ENCODE data around the gene FILIP1L. TPM values are rescaled to one million over a fixed set of nuclear protein-coding genes. Genes with fewer than 3 reads are reported as not detected.

The FILIP1L gene
- total and polyA plus RNA-seq, 2 of the 4 experiments (the other 2 are of a cell fraction) = 11.5 to 19.9 TPM

DNA sequence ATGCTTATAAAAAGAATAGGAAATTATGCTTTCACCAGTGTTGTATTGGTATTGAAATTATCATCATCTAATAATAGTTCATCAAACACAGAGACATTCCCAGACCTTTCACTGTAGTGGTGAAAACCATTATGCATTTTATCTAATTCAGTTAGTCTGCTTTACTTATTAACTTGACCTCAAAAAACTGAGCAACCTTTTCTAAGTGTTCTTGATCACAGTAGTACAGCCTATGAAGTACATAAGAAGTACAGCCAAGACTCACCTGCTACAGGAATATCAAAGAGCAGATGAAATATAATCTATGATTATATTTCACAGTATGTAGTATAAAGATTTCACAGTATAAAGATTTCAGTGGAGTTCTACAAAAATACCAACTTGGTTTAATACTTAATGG lies 75.2 kb downstream of the FILIP1L start:
- dilution Hi-C loops (cut with HindIII; ENCODE audit: low sequenced_read_pairs, unreplicated experiment) = no loop called here
- no TSS peak for BruUV-seq (replicated peaks)
- H4K8ac ChIP-seq (ENCODE audit: low read depth in 2 of 2, low read length in 2 of 2) = no peak overlapping the region
- POLR2A ChIA-PET (ENCODE audit: unreplicated experiment) = no interaction called here
- H3K18ac ChIP-seq (ENCODE audit: low read depth, low read length) = no peak overlapping the region
- H2BK120ac ChIP-seq (ENCODE audit: low read depth, low read length) = no peak overlapping the region
- no peaks in the 10 kb centered on the region for H3K27me3 ChIP-seq (ENCODE audit: control insufficient read depth, insufficient read depth, low read length)
- H3K4me2 ChIP-seq (ENCODE audit: low read depth, low read length) = no peak overlapping the region
- no peak overlapping the region for H3K27ac ChIP-seq (ENCODE audit: insufficient read depth, low read length)
- no peaks in the 10 kb centered on the region for H4K20me1 ChIP-seq (ENCODE audit: insufficient read depth, low read length)
- peak overlapping the region; percentile 36 for H2BK5ac ChIP-seq (ENCODE audit: low read depth, low read length, poor library complexity, severe bottlenecking)
- CTCF ChIA-PET = no interaction called here
- H3K9ac ChIP-seq (ENCODE audit: low read depth, low read length) = no peak overlapping the region
- H3K79me1 ChIP-seq (ENCODE audit: low read depth in 1 of 2, low read length in 2 of 2) = no peaks in the 10 kb centered on the region; a peak in 1 of 4 replicates
- H3K4me3 ChIP-seq (ENCODE audit: insufficient read depth, low read depth, low read length) = no peak overlapping the region
- H3K9me1 ChIP-seq (ENCODE audit: insufficient read depth, low read length) = peaks cover 8% of the 10 kb centered on the region
- intact Hi-C loops (cut with micrococcal nuclease) = no loop called here
- no peak overlapping the region for H4K5ac ChIP-seq (ENCODE audit: low read depth, low read length)
- no peak overlapping the region for H3K23ac ChIP-seq (ENCODE audit: low read depth, low read length)
- DNase-seq = no peak
- H3K56ac ChIP-seq (ENCODE audit: extremely low read depth, insufficient read depth, low read length) = no peak overlapping the region
- no peak overlapping the region for H2AK9ac ChIP-seq (replicated peaks; ENCODE audit: low read depth, low read length, poor library complexity)
- TF ChIP-seq, protein P1, sequence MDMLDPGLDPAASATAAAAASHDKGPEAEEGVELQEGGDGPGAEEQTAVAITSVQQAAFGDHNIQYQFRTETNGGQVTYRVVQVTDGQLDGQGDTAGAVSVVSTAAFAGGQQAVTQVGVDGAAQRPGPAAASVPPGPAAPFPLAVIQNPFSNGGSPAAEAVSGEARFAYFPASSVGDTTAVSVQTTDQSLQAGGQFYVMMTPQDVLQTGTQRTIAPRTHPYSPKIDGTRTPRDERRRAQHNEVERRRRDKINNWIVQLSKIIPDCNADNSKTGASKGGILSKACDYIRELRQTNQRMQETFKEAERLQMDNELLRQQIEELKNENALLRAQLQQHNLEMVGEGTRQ (IDR thresholded peaks at IDR 0.05; ENCODE audit: low read depth, low read length) = no peak
- no peak for TF ChIP-seq RFX5 (IDR thresholded peaks at IDR 0.05; ENCODE audit: low read depth, low read length)
- no peak for TF ChIP-seq MAZ (IDR thresholded peaks at IDR 0.05; ENCODE audit: borderline replicate concordance, low read depth, low read length)
- TF ChIP-seq, protein P2, sequence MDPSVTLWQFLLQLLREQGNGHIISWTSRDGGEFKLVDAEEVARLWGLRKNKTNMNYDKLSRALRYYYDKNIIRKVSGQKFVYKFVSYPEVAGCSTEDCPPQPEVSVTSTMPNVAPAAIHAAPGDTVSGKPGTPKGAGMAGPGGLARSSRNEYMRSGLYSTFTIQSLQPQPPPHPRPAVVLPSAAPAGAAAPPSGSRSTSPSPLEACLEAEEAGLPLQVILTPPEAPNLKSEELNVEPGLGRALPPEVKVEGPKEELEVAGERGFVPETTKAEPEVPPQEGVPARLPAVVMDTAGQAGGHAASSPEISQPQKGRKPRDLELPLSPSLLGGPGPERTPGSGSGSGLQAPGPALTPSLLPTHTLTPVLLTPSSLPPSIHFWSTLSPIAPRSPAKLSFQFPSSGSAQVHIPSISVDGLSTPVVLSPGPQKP (IDR thresholded peaks at IDR 0.05; ENCODE audit: borderline replicate concordance, low read depth, low read length) = no peak
- TF ChIP-seq FOS (IDR thresholded peaks at IDR 0.05; ENCODE audit: low read depth, low read length) = no peak
- TF ChIP-seq POLR2A (IDR thresholded peaks at IDR 0.05; ENCODE audit: low read depth, low read length) = no peak
- TF ChIP-seq MXI1 (IDR thresholded peaks at IDR 0.05; ENCODE audit: borderline replicate concordance, low read depth, low read length) = no peak
- no peak for TF ChIP-seq SMC3 (IDR thresholded peaks at IDR 0.05; ENCODE audit: low read depth, low read length)
- TF ChIP-seq NFE2L2 (IDR thresholded peaks at IDR 0.05; ENCODE audit: low read depth, low read length) = no peak
- TF ChIP-seq, protein P3, sequence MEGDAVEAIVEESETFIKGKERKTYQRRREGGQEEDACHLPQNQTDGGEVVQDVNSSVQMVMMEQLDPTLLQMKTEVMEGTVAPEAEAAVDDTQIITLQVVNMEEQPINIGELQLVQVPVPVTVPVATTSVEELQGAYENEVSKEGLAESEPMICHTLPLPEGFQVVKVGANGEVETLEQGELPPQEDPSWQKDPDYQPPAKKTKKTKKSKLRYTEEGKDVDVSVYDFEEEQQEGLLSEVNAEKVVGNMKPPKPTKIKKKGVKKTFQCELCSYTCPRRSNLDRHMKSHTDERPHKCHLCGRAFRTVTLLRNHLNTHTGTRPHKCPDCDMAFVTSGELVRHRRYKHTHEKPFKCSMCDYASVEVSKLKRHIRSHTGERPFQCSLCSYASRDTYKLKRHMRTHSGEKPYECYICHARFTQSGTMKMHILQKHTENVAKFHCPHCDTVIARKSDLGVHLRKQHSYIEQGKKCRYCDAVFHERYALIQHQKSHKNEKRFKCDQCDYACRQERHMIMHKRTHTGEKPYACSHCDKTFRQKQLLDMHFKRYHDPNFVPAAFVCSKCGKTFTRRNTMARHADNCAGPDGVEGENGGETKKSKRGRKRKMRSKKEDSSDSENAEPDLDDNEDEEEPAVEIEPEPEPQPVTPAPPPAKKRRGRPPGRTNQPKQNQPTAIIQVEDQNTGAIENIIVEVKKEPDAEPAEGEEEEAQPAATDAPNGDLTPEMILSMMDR (conservative IDR thresholded peaks at IDR 0.05; ENCODE audit: low read depth, low read length) = no peak
- H3K4ac ChIP-seq (ENCODE audit: low read depth, low read length) = no peak overlapping the region
- H2BK20ac ChIP-seq (ENCODE audit: low read depth, low read length) = no peak overlapping the region
- H2AFZ ChIP-seq (replicated peaks; ENCODE audit: low read length, poor library complexity) = no peak overlapping the region
- H3K9me3 ChIP-seq (ENCODE audit: control insufficient read depth, insufficient read depth, low read length) = no peaks in the 10 kb centered on the region
- H3K4me1 ChIP-seq (ENCODE audit: control insufficient read depth, insufficient read depth, low read length) = peaks cover 20% of the 10 kb centered on the region
- H3K14ac ChIP-seq (replicated peaks; ENCODE audit: low read depth, low read length) = no peak overlapping the region
- no peak overlapping the region for H2AK5ac ChIP-seq (ENCODE audit: low read depth, low read length)
- no peak for ATAC-seq (ENCODE audit: low read depth)
- in situ Hi-C loops (cut with MboI; ENCODE audit: low sequenced_read_pairs) = no loop called here
- H4K91ac ChIP-seq (ENCODE audit: insufficient read depth, low read depth, low read length) = no peak overlapping the region
- no peaks in the 10 kb centered on the region for H3K36me3 ChIP-seq (ENCODE audit: control insufficient read depth, insufficient read depth, low read length)
- H2BK15ac ChIP-seq (ENCODE audit: low read depth, low read length) = no peak overlapping the region; the same call in 2 of the 3 replicates

Measured in IMR-90 (cell line).